Activated naive CD8-positive, alpha-beta T cell treated with anti-CD3 and anti-CD28 coated beads, Interleukin-2, amount 50 U/mL, for 16 hours (primary cell): ENCODE results near the gene ZNF140.

ENCODE experiments used
- DNase-seq: peaks from one replicate; pipeline ENCODE4 v3.0.0-alpha.2; 2020; ENCODE audit warnings: low read depth, low spot score

Gene ZNF140

GRCh38 chr12:133130038-133130807, 49.5 kb downstream of the ZNF140 start, which contains the start of the genes ZNF10 and ZNF891:
TSS of gene ZNF10 (plus strand) at chr12:133130627. CDS start at chr12:133144493, 13,866 bp downstream.
TSS of gene ZNF891 (minus strand) at chr12:133130274. CDS start at chr12:133121918, 8,356 bp downstream.
- peak; percentile 93 for DNase-seq

DNA sequence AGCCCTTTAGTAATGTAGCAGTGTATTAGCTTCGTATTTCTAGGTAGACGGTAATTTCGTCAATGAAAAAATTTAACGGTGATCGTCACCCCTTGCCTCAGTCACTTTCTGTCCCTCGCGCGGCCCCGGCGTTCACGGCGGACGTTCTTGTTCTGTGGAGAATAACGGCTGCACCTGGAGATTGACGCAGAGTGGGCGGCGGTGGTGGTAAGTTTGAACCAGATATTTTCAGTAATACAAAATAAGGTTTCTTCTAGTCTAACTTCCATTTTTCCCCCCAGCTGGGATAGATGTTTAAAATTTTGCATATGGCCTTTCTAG, 50.0 kb downstream of the ZNF140 start:
- no peak for DNase-seq

GRCh38 chr12:133135747-133136146, 55.0 kb downstream of the ZNF140 start:
- no peak for DNase-seq

GRCh38 chr12:133145981-133146380, 65.3 kb downstream of the ZNF140 start:
- DNase-seq, result no peak

DNA sequence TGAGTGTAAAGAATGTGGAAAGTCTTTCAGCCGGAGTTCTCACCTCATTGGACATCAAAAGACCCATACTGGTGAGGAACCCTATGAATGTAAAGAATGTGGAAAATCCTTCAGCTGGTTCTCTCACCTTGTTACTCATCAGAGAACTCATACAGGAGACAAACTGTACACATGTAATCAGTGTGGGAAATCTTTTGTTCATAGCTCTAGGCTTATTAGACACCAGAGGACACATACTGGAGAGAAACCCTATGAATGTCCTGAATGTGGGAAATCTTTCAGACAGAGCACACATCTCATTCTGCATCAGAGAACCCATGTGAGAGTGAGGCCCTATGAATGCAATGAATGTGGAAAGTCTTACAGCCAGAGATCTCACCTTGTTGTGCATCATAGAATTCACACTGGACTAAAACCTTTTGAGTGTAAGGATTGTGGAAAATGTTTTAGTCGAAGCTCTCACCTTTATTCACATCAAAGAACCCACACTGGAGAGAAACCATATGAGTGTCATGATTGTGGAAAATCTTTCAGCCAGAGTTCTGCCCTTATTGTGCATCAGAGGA, 75.5 kb downstream of the ZNF140 start:
- DNase-seq, result no peak
